HepG2 (cell line): Measurements from ENCODE around the gene ATP5PB. TPM values are rescaled to one million over a fixed set of nuclear protein-coding genes. Genes with fewer than 3 reads are reported as not detected.

Experiments used
- AGO1 ChIP-seq: fragments of 200-400 bp; formaldehyde crosslinking; IDR thresholded peaks from 2 replicates; pipeline ENCODE4 v1.6.1; 2017; ENCODE audit warnings: mild to moderate bottlenecking, low read depth, low read length, moderate library complexity; ENCODE audit not compliant: poor library complexity, severe bottlenecking
- AHR ChIP-seq: IDR thresholded peaks from 2 replicates; pipeline ENCODE4 v1.6.1; 2018; ENCODE audit warnings: missing genetic modification reagents, missing compliant biosample characterization
- BRD4 ChIP-seq: sonication (generic); formaldehyde crosslinking; IDR thresholded peaks from 2 replicates; pipeline ENCODE4 v1.4.0; 2020; ENCODE audit warnings: missing genetic modification reagents
- CBX1 ChIP-seq: IDR thresholded peaks from one replicate; pipeline ENCODE4 v1.6.1; 2016; ENCODE audit warnings: antibody characterized with exemption, low read depth
- DMAP1 ChIP-seq: IDR thresholded peaks from 2 replicates; pipeline ENCODE4 v1.6.1; 2016
- EEA1 ChIP-seq: sonication (generic); formaldehyde crosslinking; IDR thresholded peaks from 2 replicates; pipeline ENCODE4 v1.5.1; 2020; ENCODE audit warnings: mild to moderate bottlenecking, missing genetic modification reagents, borderline replicate concordance
- GABPA ChIP-seq, 2 experiments: IDR thresholded peaks; 2 replicates each; pipeline ENCODE4 v1.6.1; 2011 to 2016; ENCODE audit warnings: low read depth in 2 of 2, low read length in 1 of 2, missing biosample characterization in 1 of 2, missing genetic modification characterization in 1 of 2
- HOXA9 ChIP-seq: sonication (generic); formaldehyde crosslinking; IDR thresholded peaks from 2 replicates; pipeline ENCODE4 v1.8.1; 2022; ENCODE audit warnings: missing genetic modification reagents, mild to moderate bottlenecking, moderate library complexity, borderline replicate concordance
- KDM5B ChIP-seq: sonication (generic); formaldehyde crosslinking; IDR thresholded peaks from 2 replicates; pipeline ENCODE4 v1.4.0; 2020; ENCODE audit warnings: missing genetic modification reagents, mild to moderate bottlenecking, borderline replicate concordance
- MTA1 ChIP-seq: sonication (generic); formaldehyde crosslinking; IDR thresholded peaks from 2 replicates; pipeline ENCODE4 v1.4.0; 2020; ENCODE audit warnings: missing genetic modification reagents, mild to moderate bottlenecking, borderline replicate concordance
- MYC ChIP-seq: sonication (generic); formaldehyde crosslinking; IDR thresholded peaks from 2 replicates; pipeline ENCODE4 v1.9.0; 2021; ENCODE audit warnings: missing genetic modification reagents, borderline replicate concordance
- RBFOX2 ChIP-seq: fragments of 200-400 bp; formaldehyde crosslinking; IDR thresholded peaks from 2 replicates; pipeline ENCODE4 v1.6.1; 2017; ENCODE audit warnings: low read depth, mild to moderate bottlenecking, low read length
- RXRA ChIP-seq: sonication (generic); formaldehyde crosslinking; IDR thresholded peaks from 2 replicates; pipeline ENCODE4 v1.5.1; 2020; ENCODE audit warnings: missing genetic modification reagents
- ZBTB38 ChIP-seq: sonication (generic); formaldehyde crosslinking; IDR thresholded peaks from 2 replicates; pipeline ENCODE4 v1.5.1; 2020; ENCODE audit warnings: mild to moderate bottlenecking, missing genetic modification reagents
- ZKSCAN8 ChIP-seq: IDR thresholded peaks from 2 replicates; pipeline ENCODE4 v1.6.1; 2016; ENCODE audit warnings: borderline replicate concordance, missing genetic modification reagents, missing compliant biosample characterization
- ZNF333 ChIP-seq: sonication (generic); formaldehyde crosslinking; IDR thresholded peaks from 2 replicates; pipeline ENCODE4 v1.4.0; 2020; ENCODE audit warnings: mild to moderate bottlenecking, missing genetic modification reagents, borderline replicate concordance
- ZNF496 ChIP-seq: sonication (generic); formaldehyde crosslinking; IDR thresholded peaks from 2 replicates; pipeline ENCODE4 v1.8.1; 2023; ENCODE audit warnings: mild to moderate bottlenecking, moderate library complexity, missing genetic modification reagents; ENCODE audit not compliant: insufficient replicate concordance
- ZNF607 ChIP-seq: sonication (generic); formaldehyde crosslinking; IDR thresholded peaks from 2 replicates; pipeline ENCODE4 v1.5.1; 2020; ENCODE audit warnings: missing genetic modification reagents, mild to moderate bottlenecking, borderline replicate concordance
- ZNF782 ChIP-seq: sonication (generic); formaldehyde crosslinking; IDR thresholded peaks from 2 replicates; pipeline ENCODE4 v1.4.0; 2020; ENCODE audit warnings: missing genetic modification reagents, mild to moderate bottlenecking, borderline replicate concordance
- ZNF792 ChIP-seq: IDR thresholded peaks from 2 replicates; pipeline ENCODE4 v1.6.1; 2016
- ZNF883 ChIP-seq: sonication (generic); formaldehyde crosslinking; IDR thresholded peaks from 2 replicates; pipeline ENCODE4 v1.5.1; 2020; ENCODE audit warnings: mild to moderate bottlenecking, missing genetic modification reagents; ENCODE audit errors: not compliant biosample characterization
- ZSCAN21 ChIP-seq: sonication (generic); formaldehyde crosslinking; IDR thresholded peaks from 2 replicates; pipeline ENCODE4 v1.8.0; 2022; ENCODE audit warnings: mild to moderate bottlenecking, missing genetic modification reagents, moderate library complexity, borderline replicate concordance
- polyA plus RNA-seq, 8 experiments: library from polyadenylated mRNA; depleted of rRNA in 3 of 8; stranded (reverse) in 7 of 8; unstranded in 1 of 8; fragments of >200 nt; fragmentation: Illumina TruSeq in 4 of 8; extraction: Trizol in 4 of 8; gene quantifications; 2 replicates each; pipeline versions ENCODE4 v1.2.1 to v1.2.3, GENCODE V29; 2011 to 2016; ENCODE audit warnings: low read depth in 4 of 8, missing spikeins in 1 of 8, mixed read lengths in 1 of 8; ENCODE audit not compliant: insufficient read depth in 1 of 8
- total RNA-seq, 5 experiments: library from RNA; depleted of rRNA; stranded (reverse); fragments of >200 nt; fragmentation: Illumina TruSeq; extraction: Trizol; gene quantifications; 2 replicates each; pipeline ENCODE4 v1.2.3, GENCODE V29; 2016; ENCODE audit warnings: low read depth in 1 of 5
- TF ChIP-seq, protein P1 (sequence below): sonication (generic); formaldehyde crosslinking; IDR thresholded peaks from 2 replicates; pipeline ENCODE4 v1.4.0; 2020; ENCODE audit warnings: mild to moderate bottlenecking, missing genetic modification reagents
- TF ChIP-seq, protein P2 (sequence below): conservative IDR thresholded peaks from 2 replicates; pipeline ENCODE4 v1.6.1; 2018; ENCODE audit warnings: missing genetic modification reagents
- TF ChIP-seq, protein P3 (sequence below): sonication (generic); formaldehyde crosslinking; IDR thresholded peaks from 2 replicates; pipeline ENCODE4 v1.4.0; 2020; ENCODE audit warnings: missing genetic modification reagents

Gene ATP5PB
- total and polyA plus RNA-seq, 2 of the 13 experiments (the other 11 are each of a cell fraction or from before 2014, with no cell fraction given), result 297 to 541 TPM

GRCh38 chr1:111507411-111508201, 58.3 kb downstream of the ATP5PB start (continued):
- TF ChIP-seq RBFOX2 (peak; percentile 40; the same call in 1 of the 2 replicates), AHR (CRISPR knock-in tag) (no peak), ZNF607 (CRISPR knock-in tag) (no peak), HOXA9 (CRISPR knock-in tag) (no peak), ZSCAN21 (no peak), MYC (CRISPR knock-in tag) (peak; percentile 63; the same call in 1 of the 2 replicates), BRD4 (CRISPR knock-in tag) (peak; percentile 37; the same call in 1 of the 2 replicates), EEA1 (CRISPR knock-in tag) (no peak), CBX1 (no peak), ZNF496 (CRISPR knock-in tag) (no peak), ZNF333 (CRISPR knock-in tag) (0 out of 2 replicates have a peak, but pooled peaks have one; percentile 68), RXRA (CRISPR knock-in tag) (peak; percentile 54; the same call in 1 of the 2 replicates), AGO1 (no peak), ZKSCAN8 (CRISPR knock-in tag) (0 out of 2 replicates have a peak, but pooled peaks have one; percentile 10), ZBTB38 (peak; percentile 38; the same call in 1 of the 2 replicates), MTA1 (CRISPR knock-in tag) (peak; percentile 55; the same call in 1 of the 2 replicates), ZNF883 (peak; percentile 83), GABPA (IDR thresholded peaks at IDR 0.05; ENCODE audit: low read depth, low read length) (peak; percentile 39), GABPA (CRISPR knock-in tag; IDR thresholded peaks at IDR 0.05; ENCODE audit: low read depth) (peak; percentile 49; the same call in 1 of the 2 replicates), ZNF782 (CRISPR knock-in tag) (no peak), DMAP1 (CRISPR knock-in tag) (peak; percentile 70; the same call in 1 of the 2 replicates), KDM5B (CRISPR knock-in tag) (0 out of 2 replicates have a peak, but pooled peaks have one; percentile 39), ZNF792 (CRISPR knock-in tag) (no peak)
- TF ChIP-seq, protein P1, sequence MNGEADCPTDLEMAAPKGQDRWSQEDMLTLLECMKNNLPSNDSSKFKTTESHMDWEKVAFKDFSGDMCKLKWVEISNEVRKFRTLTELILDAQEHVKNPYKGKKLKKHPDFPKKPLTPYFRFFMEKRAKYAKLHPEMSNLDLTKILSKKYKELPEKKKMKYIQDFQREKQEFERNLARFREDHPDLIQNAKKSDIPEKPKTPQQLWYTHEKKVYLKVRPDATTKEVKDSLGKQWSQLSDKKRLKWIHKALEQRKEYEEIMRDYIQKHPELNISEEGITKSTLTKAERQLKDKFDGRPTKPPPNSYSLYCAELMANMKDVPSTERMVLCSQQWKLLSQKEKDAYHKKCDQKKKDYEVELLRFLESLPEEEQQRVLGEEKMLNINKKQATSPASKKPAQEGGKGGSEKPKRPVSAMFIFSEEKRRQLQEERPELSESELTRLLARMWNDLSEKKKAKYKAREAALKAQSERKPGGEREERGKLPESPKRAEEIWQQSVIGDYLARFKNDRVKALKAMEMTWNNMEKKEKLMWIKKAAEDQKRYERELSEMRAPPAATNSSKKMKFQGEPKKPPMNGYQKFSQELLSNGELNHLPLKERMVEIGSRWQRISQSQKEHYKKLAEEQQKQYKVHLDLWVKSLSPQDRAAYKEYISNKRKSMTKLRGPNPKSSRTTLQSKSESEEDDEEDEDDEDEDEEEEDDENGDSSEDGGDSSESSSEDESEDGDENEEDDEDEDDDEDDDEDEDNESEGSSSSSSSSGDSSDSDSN (CRISPR knock-in tag), result peak; percentile 76
- TF ChIP-seq, protein P2, sequence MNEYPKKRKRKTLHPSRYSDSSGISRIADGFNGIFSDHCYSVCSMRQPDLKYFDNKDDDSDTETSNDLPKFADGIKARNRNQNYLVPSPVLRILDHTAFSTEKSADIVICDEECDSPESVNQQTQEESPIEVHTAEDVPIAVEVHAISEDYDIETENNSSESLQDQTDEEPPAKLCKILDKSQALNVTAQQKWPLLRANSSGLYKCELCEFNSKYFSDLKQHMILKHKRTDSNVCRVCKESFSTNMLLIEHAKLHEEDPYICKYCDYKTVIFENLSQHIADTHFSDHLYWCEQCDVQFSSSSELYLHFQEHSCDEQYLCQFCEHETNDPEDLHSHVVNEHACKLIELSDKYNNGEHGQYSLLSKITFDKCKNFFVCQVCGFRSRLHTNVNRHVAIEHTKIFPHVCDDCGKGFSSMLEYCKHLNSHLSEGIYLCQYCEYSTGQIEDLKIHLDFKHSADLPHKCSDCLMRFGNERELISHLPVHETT (CRISPR knock-in tag), result 0 out of 2 replicates have a peak, but pooled peaks have one; percentile 42
- TF ChIP-seq, protein P3, sequence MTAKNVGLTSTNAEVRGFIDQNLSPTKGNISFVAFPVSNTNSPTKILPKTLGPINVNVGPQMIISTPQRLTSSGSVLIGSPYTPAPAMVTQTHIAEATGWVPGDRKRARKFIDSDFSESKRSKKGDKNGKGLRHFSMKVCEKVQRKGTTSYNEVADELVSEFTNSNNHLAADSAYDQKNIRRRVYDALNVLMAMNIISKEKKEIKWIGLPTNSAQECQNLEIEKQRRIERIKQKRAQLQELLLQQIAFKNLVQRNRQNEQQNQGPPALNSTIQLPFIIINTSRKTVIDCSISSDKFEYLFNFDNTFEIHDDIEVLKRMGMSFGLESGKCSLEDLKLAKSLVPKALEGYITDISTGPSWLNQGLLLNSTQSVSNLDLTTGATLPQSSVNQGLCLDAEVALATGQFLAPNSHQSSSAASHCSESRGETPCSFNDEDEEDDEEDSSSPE (CRISPR knock-in tag), result peak; percentile 49; the same call in 1 of the 2 replicates
